ENCODE results near the gene CHKB. TPM values are rescaled to one million over a fixed set of nuclear protein-coding genes. Genes with fewer than 3 reads are reported as not detected.

The CHKB gene
- total and polyA plus RNA-seq, 11 donors = 16.7 to 77.1 (median 35.6) TPM

GRCh38 chr22:50546326-50547262 is 36.1 kb downstream of the CHKB start:
- DNase-seq (no peak), ATAC-seq (no peak)
- H3K9me3 ChIP-seq = no peaks in the 10 kb centered on the region
- peaks cover 24 to 77% (median 34%) of the 10 kb centered on the region in 9 donors for H3K27me3 ChIP-seq
- H3K4me1 ChIP-seq = peaks cover 0 to 73% (median 17%) of the 10 kb centered on the region in 12 donors
- peak overlapping the region in 1 of 12 donors; percentile 26 for H3K4me3 ChIP-seq
- 56 to 77% (median 65%) methylated on average over 43 to 78 of the region's 78 CpGs for WGBS, 4 donors
- TF ChIP-seq POLR2A (IDR thresholded peaks at IDR 0.05) = no peak
- TF ChIP-seq, protein P1, sequence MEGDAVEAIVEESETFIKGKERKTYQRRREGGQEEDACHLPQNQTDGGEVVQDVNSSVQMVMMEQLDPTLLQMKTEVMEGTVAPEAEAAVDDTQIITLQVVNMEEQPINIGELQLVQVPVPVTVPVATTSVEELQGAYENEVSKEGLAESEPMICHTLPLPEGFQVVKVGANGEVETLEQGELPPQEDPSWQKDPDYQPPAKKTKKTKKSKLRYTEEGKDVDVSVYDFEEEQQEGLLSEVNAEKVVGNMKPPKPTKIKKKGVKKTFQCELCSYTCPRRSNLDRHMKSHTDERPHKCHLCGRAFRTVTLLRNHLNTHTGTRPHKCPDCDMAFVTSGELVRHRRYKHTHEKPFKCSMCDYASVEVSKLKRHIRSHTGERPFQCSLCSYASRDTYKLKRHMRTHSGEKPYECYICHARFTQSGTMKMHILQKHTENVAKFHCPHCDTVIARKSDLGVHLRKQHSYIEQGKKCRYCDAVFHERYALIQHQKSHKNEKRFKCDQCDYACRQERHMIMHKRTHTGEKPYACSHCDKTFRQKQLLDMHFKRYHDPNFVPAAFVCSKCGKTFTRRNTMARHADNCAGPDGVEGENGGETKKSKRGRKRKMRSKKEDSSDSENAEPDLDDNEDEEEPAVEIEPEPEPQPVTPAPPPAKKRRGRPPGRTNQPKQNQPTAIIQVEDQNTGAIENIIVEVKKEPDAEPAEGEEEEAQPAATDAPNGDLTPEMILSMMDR (IDR thresholded peaks at IDR 0.05) = no peak
- H3K27ac ChIP-seq = no peak overlapping the region
- intact Hi-C loops (cut with DNase I) = loop anchor here in 2 of 10 donors (5.0 to 10.0 kb wide), 2 partner anchors 66 to 68 kb away; no protein-coding TSS in a partner anchor
- H3K36me3 ChIP-seq = no peaks in the 10 kb centered on the region

GRCh38 chr22:50545522-50546325 is 36.9 kb downstream of the CHKB start, which contains the start of gene KLHDC7B:
TSS of gene KLHDC7B (plus strand) at chr22:50545899. CDS start at chr22:50546244, 345 bp downstream.
- Histone ChIP-seq H3K36me3 (no peaks in the 10 kb centered on the region), H3K4me1 (peaks cover 0 to 82% (median 17%) of the 10 kb centered on the region in 12 donors), H3K27ac (peak within 1 kb of the TSS in 1 of 12 donors; percentile 98), H3K4me3 (peak within 1 kb of the TSS in 2 of 12 donors; percentile 53 to 54), H3K9me3 (no peaks in the 10 kb centered on the region), H3K27me3 (peaks cover 24 to 68% (median 34%) of the 10 kb centered on the region in 9 donors)
- intact Hi-C loops (cut with DNase I) = loop anchor here in 2 of 10 donors (5.0 to 10.0 kb wide), 2 partner anchors 67 to 69 kb away; no protein-coding TSS in a partner anchor
- DNase-seq (no peak), ATAC-seq (no peak)
- TF ChIP-seq, protein P1 (IDR thresholded peaks at IDR 0.05) = no peak
- no peak for TF ChIP-seq POLR2A (IDR thresholded peaks at IDR 0.05)
- 59 to 88% (median 65%) methylated on average over 8 to 10 of the region's 10 CpGs for WGBS, 4 donors

- Histone ChIP-seq H3K4me3 (peak overlapping the region in 5 of 12 donors; percentile 33 to 54 (median 41)), H3K4me1 (peaks cover 0 to 90% (median 22%) of the 10 kb centered on the region in 12 donors), H3K27ac (peak overlapping the region in 2 of 12 donors; percentile 54 to 98), H3K36me3 (no peaks in the 10 kb centered on the region), H3K9me3 (no peaks in the 10 kb centered on the region), H3K27me3 (peaks cover 23 to 61% (median 31%) of the 10 kb centered on the region in 9 donors)
- DNase-seq (peak in 1 of 5 donors; percentile 27), ATAC-seq (peak in 1 of 4 donors; percentile 4)
- intact Hi-C loops (cut with DNase I) = loop anchor here in 3 of 10 donors (5.0 to 10.0 kb wide), 3 partner anchors 68 to 78 kb away; no protein-coding TSS in a partner anchor
- WGBS, 4 donors = 72 to 85% (median 80%) methylated on average over 4 to 5 of the region's 5 CpGs
- no peak for TF ChIP-seq POLR2A (IDR thresholded peaks at IDR 0.05)
- TF ChIP-seq, protein P1 (IDR thresholded peaks at IDR 0.05) = no peak
These were observed 37.8 kb downstream of the CHKB start for GRCh38 chr22:50544746-50545253.
